ENCODE data around the gene CCDC30. TPM values are rescaled to one million over a fixed set of nuclear protein-coding genes. Genes with fewer than 3 reads are reported as not detected.

CCDC30 gene
- total RNA-seq, 1 donor from 2014 or later: 7.5 TPM

- H3K9me3 Mint-ChIP-seq: no peaks in the 10 kb centered on the region
- H3K36me3 Mint-ChIP-seq: no peaks in the 10 kb centered on the region
- no peak overlapping the region for H3K4me3 Mint-ChIP-seq
- no peak overlapping the region for H3K27ac Mint-ChIP-seq
- peaks cover 20% of the 10 kb centered on the region for H3K4me1 Mint-ChIP-seq
- no peak for DNase-seq (ENCODE audit: low spot score in 2 of 2, unreplicated experiment in 2 of 2)
- TF ChIP-seq CTCF (IDR thresholded peaks at IDR 0.05; ENCODE audit: unreplicated experiment): no peak
- no peaks in the 10 kb centered on the region for H3K27me3 Mint-ChIP-seq (ENCODE audit: low read depth)
These were observed 35.8 kb upstream of the CCDC30 start for GRCh38 chr1:42427240-42427639.

- Mint-ChIP-seq H3K4me1 (peaks cover 6% of the 10 kb centered on the region), H3K27ac (no peak overlapping the region), H3K27me3 (ENCODE audit: low read depth) (peaks cover 3% of the 10 kb centered on the region), H3K9me3 (no peaks in the 10 kb centered on the region), H3K4me3 (no peak overlapping the region), H3K36me3 (no peaks in the 10 kb centered on the region)
- DNase-seq (ENCODE audit: low spot score in 2 of 2, unreplicated experiment in 2 of 2): no peak
- no peak for TF ChIP-seq CTCF (IDR thresholded peaks at IDR 0.05; ENCODE audit: unreplicated experiment)
These were observed 33.5 kb upstream of the CCDC30 start for GRCh38 chr1:42429603-42430002.

GRCh38 chr1:42430286-42431135 is 32.6 kb upstream of the CCDC30 start:
- no peak for DNase-seq (ENCODE audit: low spot score in 2 of 2, unreplicated experiment in 2 of 2)
- peaks cover 3% of the 10 kb centered on the region for H3K27me3 Mint-ChIP-seq (ENCODE audit: low read depth)
- no peak for TF ChIP-seq CTCF (IDR thresholded peaks at IDR 0.05; ENCODE audit: unreplicated experiment)
- H3K4me3 Mint-ChIP-seq: no peak overlapping the region
- peaks cover 6% of the 10 kb centered on the region for H3K4me1 Mint-ChIP-seq
- no peaks in the 10 kb centered on the region for H3K36me3 Mint-ChIP-seq
- H3K9me3 Mint-ChIP-seq: no peaks in the 10 kb centered on the region
- no peak overlapping the region for H3K27ac Mint-ChIP-seq

- no peak overlapping the region for H3K4me3 Mint-ChIP-seq
- H3K9me3 Mint-ChIP-seq: no peaks in the 10 kb centered on the region
- peaks cover 3% of the 10 kb centered on the region for H3K27me3 Mint-ChIP-seq (ENCODE audit: low read depth)
- peaks cover 6% of the 10 kb centered on the region for H3K4me1 Mint-ChIP-seq
- no peak for DNase-seq (ENCODE audit: low spot score in 2 of 2, unreplicated experiment in 2 of 2)
- TF ChIP-seq CTCF (IDR thresholded peaks at IDR 0.05; ENCODE audit: unreplicated experiment): no peak
- H3K36me3 Mint-ChIP-seq: no peaks in the 10 kb centered on the region
- H3K27ac Mint-ChIP-seq: no peak overlapping the region
These were observed 31.6 kb upstream of the CCDC30 start for GRCh38 chr1:42431514-42431913.

DNA sequence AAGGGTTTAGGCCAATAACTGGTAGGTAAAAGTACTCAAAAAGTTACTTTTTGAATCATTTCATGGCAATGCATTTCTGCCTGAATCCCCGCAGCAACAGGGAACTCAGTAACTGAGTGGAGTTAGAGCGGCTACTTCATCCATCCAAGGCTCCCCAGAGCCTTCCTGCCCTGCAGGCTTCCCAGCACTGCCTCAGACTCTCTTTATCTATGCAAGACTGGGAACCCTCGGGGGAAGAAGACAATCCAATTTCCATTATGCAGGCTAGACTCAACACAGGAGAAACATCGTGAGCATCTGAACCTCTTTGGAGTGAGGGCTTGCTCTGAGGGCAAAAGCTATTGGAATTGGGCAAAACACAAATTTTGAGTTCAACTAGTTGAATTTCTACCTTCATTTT is 30.4 kb upstream of the CCDC30 start:
- Mint-ChIP-seq H3K4me3 (no peak overlapping the region), H3K9me3 (no peaks in the 10 kb centered on the region), H3K4me1 (peaks cover 6% of the 10 kb centered on the region), H3K27me3 (ENCODE audit: low read depth) (peaks cover 3% of the 10 kb centered on the region), H3K36me3 (no peaks in the 10 kb centered on the region), H3K27ac (no peak overlapping the region)
- DNase-seq (ENCODE audit: low spot score in 2 of 2, unreplicated experiment in 2 of 2): no peak
- no peak for TF ChIP-seq CTCF (IDR thresholded peaks at IDR 0.05; ENCODE audit: unreplicated experiment)

Measured in mesothelial cell of epicardium (in vitro differentiated cells).